HG03135 (cell line): ENCODE results near the gene IFNA6.
"Not testable (repeated sequence)": the region's sequence is repeated elsewhere in the genome, so short reads cannot be mapped to it uniquely, and the experiment has no call there.

Experiments used
- ATAC-seq: cut with Tn5 transposase; IDR thresholded peaks from one replicate; pipeline ENCODE4 v1.9.1; 2021; ENCODE audit warnings: mild to moderate bottlenecking, moderate library complexity; ENCODE audit not compliant: unreplicated experiment

Gene IFNA6

DNA sequence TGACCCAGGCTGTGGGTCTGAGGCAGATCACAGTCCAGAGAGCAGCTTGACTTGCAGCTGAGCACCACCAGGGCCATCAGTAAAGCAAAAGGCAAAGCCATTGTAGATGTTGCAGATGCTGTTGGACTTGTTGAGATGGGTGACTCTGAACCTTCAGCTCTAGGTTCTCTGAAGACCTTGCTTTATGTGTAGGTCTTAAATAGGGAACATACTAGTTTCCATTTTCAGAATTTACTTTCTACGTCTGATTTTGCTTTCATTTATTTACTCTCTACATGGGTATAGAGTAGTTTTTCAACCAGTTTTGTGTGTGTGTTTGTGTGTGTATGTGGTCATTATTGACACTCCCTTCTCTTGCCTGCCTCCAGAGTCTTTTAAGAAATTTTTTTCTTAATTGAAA lies at the start of gene IFNA6:
TSS of gene IFNA6 (minus strand) at position 101 of the 400 bp plus-strand sequence. CDS start at position 101, 0 bp downstream.
- ATAC-seq, result no peak

DNA sequence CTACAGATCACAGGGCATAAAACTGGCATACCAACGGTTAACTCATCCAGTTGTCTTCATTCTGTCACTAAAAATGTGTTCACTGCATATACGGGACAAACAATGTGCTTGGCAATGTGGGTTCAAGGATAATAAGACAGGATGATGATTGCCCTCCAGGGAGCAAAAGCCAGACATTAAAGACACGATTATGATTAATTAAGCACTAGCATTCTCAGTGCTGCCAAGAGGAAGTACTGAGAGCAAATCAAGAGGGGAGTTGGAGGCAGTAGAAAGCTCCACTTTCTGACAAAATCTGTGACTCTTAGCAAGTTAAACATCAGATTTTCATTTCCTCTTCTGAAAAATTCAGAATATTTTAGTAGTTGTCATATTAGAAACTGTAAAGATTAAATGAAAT lies 49.3 kb upstream of the IFNA6 start:
- no peak for ATAC-seq

DNA sequence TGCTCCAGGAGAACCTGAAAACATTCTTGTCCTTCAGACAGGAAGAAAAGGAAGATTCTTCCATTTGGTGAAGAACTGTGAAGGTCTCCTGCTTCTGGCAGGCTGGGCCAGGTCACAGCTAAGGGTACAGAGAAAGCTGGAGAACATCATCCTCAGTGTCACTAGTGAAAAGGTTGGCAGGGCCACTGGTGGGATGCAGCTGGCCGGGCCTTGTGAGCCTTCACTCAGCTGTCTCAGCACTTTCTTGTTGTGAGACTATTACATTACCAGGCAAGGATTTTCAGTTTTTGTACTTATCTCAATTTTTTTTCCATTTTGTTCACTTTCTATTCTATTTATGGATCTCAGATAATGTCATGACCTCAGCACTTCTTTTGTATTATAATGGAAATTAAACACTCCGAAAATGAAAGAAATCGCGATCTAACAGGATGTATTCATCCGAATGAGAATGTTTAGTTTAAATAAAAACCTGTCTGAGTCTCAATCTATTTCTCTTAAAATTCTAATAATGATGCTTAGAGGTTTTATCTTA lies 48.3 kb upstream of the IFNA6 start:
- no peak for ATAC-seq

DNA sequence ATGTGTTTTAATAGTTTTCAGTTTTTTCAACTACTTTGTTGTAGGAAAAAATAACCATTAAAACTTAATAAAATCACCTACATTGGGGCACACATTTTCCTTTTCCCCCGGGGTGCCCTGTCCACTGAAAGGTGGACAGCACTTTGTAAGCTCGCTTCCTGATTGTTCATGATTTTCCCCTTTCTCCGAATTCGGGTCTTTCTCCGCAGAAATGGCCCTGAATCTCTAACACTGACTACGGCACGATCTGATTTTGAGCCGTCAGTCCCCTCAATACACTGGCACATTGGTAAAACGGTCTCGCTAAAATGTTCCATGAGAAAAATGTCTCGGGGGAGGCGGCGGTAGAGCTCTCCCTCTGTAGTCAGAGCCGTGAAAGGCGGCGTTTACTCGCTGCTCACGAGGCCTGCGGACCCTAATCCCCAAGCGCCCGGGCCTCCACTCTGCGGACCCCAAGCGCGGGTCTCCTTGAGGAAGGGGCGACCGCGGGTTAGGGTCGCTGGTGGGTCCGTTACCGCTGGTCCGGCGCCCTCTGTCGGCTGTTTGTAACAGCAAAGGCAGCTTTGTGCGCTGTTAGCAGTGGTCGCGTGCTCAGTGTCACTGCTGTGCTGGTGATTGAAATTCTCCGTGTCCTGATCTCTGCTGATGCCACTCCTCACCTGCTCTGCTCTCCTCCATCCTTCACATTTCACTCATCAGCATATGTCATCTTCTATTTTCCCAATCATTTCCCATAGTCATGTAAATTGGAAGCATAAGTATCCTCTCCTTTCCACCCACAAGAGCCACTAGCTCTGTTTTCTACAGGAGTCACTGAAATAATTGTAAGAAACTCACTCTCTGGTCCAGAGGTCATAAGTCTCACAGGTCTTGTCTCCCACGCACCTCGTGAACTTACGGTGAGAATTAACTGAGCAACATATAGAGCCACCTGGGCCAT lies 45.4 kb upstream of the IFNA6 start:
- ATAC-seq, result peak; percentile 69

DNA sequence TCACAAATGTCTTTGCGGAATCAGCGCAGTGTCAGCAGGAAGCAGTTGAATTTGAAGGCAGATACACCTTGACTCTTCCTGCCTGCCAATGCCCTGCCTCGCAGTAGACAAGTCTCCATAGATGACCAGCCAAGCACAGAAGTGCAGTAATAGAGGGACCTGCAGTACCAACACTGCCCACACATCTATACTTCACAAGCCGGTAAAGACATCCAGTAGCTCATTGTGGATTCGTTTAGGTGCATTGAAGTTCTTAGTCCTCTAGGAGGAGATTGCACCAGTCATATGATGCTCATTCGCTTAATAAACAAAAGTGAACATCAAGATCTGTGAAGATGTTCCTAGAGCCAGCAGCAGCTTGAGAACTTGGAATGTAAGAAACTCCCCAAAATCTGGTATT lies 41.6 kb upstream of the IFNA6 start:
- peak; percentile 92 for ATAC-seq

DNA sequence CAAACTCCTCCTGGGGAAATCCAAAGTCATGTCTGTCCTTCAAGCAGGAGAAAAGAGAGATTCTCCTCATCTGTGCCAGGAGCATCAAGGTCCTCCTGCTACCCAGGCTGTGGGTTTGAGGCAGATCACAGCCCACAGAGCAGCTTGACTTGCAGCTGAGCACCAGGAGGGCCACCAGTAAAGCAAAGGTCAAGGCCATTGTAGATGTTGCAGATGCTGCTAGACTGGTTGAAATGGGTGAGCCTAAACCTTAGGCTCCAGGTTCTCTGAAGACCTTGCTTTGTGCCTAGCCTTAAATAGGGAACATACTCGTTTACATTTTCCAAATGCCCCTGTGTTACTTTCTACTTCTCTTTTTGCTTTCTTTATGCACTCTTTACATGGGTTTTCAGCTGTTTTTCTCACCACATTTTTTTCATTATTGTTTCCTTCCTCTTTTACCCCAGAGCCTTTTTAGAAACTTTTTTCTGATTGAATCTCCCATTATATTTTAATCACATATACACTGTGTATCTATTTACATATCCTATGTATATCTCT lies 34.5 kb upstream of the IFNA6 start, which contains the start of gene IFNA2:
TSS of gene IFNA2 (minus strand) at position 268 of the 540 bp plus-strand sequence. CDS start at position 199, 69 bp downstream.
- ATAC-seq, result no peak

DNA sequence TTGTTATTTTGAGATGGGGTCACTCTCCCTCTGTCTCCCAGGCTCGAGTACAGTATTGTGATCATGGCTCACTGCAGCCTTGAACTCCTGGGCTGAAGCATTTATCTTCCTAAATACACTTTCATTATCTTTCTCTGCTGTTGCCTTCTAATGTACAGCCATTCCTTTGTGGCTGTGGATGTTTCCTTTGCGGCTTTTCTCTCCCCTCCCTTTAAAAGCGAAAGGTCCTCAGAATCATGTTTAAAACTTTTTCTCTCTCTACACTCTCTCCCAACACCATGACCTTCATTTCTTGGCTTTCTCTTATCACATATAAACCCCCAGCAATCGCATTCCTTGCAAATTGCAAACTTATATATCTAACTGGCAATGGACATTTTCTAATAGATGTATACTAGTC lies 32.9 kb upstream of the IFNA6 start:
- no peak for ATAC-seq

DNA sequence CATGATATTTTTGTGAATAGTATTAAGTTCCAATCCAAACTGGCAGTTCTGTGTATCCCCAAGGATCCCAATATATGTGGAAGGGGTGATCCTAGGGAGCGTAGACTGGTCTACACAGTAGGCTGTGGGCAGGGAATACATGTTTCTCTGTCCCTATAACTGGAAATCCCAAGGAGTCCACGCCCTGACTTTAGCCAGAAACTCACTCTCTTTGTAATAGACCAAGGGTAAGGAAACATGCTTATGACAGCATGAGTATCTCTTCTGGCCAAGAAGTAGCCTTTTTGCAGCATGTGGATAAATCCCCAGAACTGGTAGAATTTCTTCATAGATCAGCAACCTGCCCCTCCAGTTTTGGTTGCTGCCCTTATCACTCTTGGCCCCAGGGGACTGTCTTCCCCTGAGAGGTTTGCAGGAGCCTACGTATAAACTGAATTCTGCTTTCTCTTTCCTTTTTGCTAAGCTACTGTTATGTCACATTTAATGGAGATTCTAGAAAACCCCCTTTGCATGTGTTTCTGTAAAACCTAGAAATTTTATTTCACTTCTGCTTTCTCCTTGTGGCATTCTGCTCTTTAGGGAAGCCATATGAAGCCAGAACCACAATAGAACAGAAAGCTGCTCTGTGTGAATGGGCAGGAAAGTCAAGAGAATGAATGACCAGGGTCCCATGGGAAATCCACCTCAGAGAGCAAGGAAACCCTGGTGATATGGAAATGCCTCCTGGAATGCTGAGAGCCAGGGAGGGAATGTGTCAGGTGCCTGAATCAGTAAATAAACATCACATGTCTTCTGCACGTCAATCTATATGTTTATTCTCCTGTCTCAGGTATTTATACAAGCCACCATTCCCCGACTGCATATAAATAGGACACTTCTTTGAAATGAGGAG lies 31.0 kb upstream of the IFNA6 start:
- ATAC-seq, result peak; percentile 96

DNA sequence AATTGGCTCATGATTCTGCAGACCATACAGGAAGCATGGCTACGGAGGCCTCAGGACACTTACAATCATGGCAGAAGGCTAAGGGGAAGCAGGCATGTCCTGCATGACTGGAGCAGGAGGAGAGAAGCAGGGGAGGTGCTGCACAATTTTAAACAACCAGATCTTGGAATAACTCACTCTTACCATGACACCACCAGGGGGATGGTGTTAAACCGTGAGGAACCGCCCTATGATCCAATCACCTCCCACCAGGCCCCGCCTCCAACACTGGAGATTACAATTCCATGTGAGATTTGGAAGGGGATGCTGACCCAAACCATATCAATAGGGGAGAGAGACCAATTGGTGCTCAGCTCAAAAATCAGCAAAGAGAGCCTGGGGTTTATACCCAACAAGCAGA lies 20.8 kb upstream of the IFNA6 start:
- not testable (repeated sequence) for ATAC-seq

DNA sequence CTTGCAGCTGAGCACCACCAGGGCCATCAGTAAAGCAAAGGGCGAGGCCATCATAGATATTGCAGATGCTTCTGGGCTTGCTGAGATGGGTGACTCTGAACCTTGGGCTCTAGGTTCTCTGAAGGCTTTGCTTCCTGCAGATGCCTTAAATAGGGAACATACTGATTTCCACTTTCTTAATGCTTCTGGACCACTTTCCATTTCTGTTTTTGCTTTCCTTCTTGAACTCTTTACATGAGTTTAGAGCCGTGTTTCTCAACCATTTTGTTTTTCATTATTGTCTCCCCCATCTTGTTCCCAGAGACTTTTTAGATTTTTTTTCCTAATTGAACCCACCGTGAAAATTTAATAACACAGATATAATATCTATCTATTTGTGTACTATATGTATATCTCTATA lies 17.3 kb upstream of the IFNA6 start, which contains the start of gene IFNA13:
TSS of gene IFNA13 (minus strand) at position 101 of the 400 bp plus-strand sequence. CDS start at position 54, 47 bp downstream.
- no peak for ATAC-seq

DNA sequence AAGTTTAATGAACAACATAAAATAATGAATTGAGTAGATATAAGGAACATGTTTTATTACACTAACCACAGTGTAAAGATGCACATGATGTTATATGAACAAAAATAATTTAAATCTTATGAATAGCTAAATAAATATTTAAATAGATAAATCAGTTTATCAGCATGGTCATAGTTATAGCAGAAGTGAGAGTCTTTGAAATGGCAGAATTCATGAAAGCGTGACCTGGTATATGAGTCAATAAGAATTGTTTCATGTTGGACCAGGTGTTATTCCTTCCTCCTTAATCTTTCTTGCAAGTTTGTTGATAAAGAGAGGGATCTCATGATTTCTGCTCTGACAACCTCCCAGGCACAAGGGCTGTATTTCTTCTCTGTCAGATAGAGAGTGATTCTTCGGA lies 16.5 kb upstream of the IFNA6 start:
- peak; percentile 93 for ATAC-seq

DNA sequence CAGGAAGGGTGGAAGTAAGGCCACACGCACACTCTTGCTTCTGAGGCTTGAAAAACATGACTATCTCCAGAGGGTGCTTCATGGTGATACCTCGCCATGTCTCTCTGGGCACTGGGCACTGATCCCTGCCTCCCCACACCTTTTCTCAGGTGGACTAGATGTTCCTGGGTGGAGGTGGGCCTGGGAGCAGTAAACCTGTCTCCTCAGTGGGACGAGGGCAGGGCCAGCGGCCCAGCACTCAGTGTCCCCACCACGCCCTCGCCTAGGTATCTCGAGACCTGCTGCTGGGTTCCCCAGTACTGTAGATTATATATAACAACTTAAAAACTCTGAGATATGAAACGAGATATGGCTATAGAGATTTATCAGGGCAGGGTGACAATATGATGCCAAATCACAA lies 11.6 kb upstream of the IFNA6 start:
- no peak for ATAC-seq

DNA sequence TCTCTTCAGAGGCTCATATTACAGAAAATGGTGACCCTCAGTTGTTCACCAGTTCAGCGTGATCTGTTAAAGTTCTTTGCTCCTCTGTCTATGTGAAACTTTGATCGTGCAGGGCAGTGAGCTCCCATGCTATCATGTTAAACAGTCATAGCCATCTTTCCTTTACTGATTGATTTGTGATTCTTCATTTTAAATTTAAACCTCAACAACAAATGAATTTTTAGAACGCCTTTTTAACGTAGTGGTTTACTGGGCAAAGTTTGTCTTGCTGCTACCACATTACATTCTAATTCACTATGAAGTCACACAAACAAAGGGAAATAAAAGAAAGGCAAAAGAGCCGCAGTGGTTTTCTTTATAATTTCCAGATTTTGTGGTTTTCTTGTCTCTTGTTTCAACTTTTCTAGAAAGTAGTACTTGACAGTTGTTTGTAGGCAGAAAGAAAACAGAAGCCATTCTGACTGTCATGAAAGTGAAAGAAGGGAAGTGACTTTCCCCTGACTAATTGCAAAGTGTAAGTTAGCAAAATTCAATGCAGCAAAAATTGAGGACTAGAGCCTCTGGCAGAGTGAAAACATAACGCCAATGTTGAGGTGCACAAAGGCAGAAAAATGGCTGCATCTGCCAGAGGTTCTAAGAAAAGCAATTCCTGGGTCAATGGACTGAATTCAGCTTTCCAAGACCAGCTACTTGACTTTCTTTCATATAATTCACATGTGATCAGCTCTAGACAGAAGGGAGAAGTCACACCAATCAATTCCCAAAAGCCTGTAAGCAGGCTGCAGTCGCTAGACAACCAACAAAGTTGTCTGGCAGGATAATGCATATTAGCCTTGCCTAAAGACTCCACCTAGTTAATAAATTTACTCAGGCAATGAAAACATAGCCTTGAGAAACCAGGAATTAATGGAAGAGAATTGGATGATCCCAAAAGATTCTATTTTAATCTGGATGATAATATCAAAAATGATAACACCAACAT lies 7.1 kb upstream of the IFNA6 start:
- peak; percentile 86 for ATAC-seq

DNA sequence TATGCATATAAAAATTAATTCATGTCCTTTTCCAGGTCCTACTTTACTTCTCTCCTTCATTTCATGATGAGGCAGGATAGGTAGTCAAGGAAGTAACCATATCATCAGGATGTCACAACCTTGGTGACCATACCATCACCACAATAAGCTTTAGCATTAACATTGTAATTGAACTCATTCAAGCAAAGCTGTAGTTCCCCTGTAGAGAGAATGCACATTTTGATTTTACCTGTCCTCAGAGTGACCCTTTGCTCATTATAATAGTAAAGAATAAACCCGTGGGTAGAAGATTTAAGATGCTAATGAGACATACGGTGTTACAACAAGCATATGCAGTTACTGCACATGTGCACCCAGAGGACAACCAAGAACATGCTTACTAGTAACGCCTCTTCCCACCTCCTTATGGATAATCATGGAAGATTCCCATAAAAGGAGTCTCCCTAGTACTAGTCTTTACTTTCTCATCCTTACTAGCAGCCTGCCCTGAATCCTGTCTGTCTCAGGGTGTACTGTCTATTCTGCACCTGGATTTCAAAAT lies 2.2 kb downstream of the IFNA6 start:
- no peak for ATAC-seq

DNA sequence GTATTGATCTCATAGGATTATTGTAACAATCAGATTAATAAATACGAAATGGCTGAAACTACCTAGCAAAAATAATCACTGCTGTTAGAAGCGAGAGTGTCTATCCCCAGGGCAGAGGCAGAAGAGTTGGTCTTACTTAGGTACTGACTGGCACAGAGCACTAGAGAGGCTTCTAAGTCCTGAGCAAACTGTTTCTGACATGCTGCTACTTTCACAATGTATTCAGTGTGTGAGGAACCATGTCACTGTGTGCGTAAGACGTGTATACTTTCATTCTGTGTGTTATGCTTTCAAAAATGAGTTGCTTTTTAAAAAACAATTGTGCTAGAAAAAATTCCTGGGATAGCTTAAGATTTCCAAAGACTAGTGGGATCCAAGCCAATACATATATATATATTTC lies 10.0 kb downstream of the IFNA6 start:
- ATAC-seq, result no peak

DNA sequence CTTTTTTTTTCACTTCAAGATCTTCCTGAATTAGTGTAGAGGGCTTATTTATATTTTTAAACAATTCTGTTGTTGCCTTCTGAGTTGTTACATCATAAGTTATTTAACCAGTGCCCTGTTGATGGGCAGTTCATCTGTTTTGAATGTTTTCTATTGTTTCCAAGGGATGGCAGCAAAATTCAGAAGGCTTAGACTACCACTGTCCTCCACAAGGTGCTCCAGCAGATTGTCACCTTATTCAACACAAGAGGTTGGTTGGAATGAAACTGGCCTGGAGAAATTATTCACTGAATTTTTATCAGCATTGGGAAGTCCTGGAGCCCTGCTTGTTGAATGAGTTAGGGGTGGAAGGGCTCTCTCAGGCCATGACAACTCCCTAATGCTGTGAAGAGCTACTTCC lies 14.2 kb downstream of the IFNA6 start:
- no peak for ATAC-seq

DNA sequence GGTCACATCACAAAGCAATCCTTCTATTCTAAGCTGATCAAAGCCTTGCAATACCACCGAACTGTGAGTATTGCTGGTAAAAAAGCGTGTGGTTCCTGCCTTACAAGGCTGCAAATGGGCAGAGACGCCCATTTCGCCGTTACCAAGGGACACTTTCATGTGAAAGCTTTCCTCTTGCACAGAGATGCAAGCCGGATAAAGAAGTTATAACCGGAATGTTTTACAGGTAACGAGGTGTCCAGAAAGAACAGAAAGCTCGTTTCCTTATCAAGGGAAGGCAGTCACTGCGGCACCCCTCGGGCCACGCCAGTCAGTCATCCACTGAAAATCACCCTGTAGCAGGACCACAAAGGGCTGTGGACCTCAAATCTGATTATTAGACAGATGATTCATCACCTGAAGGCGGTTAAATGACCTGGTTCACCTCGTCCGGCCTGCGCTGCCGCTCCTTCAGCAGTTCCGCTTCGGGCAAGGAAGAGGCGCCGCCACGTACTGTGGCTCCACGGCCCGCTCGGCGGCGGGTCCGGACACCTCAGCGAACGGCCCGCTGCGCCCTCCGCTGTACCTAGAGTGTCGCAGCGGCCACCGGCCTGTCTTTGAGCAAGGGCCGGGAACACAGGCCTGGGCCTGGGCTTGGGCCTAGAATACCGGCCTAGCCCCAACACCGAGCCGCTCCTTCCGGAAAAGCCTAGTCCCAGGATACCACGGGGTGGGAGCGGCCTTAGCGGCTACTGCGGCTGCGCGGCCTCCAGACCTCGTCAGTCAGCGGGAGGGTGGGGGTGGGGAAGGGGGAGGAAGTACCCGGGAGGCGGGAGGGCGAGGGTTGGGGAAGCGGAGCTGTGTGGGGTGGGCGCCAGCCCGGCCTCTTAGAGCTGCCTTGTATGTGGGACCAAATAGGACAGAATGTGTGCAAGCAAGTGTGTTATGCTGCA lies 15.7 kb downstream of the IFNA6 start, which contains the start of gene KLHL9:
TSS of gene KLHL9 (minus strand) at position 704 of the 932 bp plus-strand sequence. CDS start at position 159, 545 bp downstream.
- ATAC-seq, result peak; percentile 90

DNA sequence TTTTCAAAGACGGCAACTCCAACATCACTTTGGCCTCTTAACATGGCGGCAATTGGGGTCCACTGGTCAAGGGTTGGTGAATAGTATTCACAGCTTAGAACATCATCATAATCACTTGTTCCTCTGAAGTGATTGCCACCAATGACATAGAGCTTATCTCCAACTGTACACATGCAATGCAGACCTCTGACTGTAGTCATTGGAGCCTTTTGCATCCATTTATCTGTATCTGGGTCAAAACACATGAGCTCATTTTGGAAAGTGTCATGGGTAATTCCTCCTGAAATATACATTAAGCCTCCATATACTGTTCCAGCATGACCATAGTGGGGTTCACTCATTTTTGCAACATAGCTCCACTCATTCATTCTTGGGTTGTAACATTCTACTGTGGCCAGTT lies 17.5 kb downstream of the IFNA6 start:
- no peak for ATAC-seq
